Mucosa of stomach (tissue), 1 donor: ENCODE results near the gene SLC6A3.

Experiments used
- H3K27me3 ChIP-seq: one replicate; pipeline ENCODE4 v1.7.0; 2013; ENCODE audit warnings: mild to moderate bottlenecking, low read length; ENCODE audit not compliant: control insufficient read depth, insufficient read depth
- H3K36me3 ChIP-seq: one replicate; pipeline ENCODE4 v1.7.0; 2013; ENCODE audit warnings: low read length; ENCODE audit not compliant: control insufficient read depth, insufficient read depth
- H3K4me1 ChIP-seq: one replicate; pipeline ENCODE4 v1.7.0; 2013; ENCODE audit warnings: mild to moderate bottlenecking, low read length; ENCODE audit not compliant: control insufficient read depth, insufficient read depth
- H3K4me3 ChIP-seq: one replicate; pipeline ENCODE4 v1.7.0; 2013; ENCODE audit warnings: low read length
- H3K9ac ChIP-seq: one replicate; pipeline ENCODE4 v1.7.0; 2013; ENCODE audit warnings: mild to moderate bottlenecking, low read length, moderate library complexity
- H3K9me3 ChIP-seq: one replicate; pipeline ENCODE4 v1.7.0; 2013; ENCODE audit warnings: mild to moderate bottlenecking, low read length, moderate library complexity; ENCODE audit not compliant: control insufficient read depth
- donor health status: Pancreatic carcinoma.

The SLC6A3 gene

DNA sequence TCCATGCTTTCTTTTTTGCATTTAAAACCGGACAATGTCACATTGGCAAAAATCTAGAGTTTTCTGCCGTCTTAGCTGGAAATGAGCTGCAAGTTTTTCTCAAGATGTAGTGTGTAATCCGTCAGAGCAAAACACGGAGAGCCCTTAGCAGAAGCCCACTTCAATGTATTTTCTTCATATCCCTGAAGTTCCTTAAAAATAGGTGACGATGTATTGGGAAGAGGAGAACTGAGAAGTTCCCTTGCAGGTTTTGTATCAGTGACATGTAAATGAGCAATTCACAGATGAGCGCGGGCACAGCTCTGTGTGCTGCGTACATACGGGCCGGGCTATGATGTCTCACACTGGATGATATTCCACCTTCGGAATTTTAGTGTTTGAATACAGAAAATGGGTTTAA, 85.5 kb downstream of the SLC6A3 start:
- H3K4me1 ChIP-seq = no peaks in the 10 kb centered on the region
- H3K4me3 ChIP-seq = no peak overlapping the region
- H3K36me3 ChIP-seq = no peaks in the 10 kb centered on the region
- H3K9me3 ChIP-seq = no peaks in the 10 kb centered on the region
- H3K27me3 ChIP-seq = peaks cover 23% of the 10 kb centered on the region
- no peak overlapping the region for H3K9ac ChIP-seq

DNA sequence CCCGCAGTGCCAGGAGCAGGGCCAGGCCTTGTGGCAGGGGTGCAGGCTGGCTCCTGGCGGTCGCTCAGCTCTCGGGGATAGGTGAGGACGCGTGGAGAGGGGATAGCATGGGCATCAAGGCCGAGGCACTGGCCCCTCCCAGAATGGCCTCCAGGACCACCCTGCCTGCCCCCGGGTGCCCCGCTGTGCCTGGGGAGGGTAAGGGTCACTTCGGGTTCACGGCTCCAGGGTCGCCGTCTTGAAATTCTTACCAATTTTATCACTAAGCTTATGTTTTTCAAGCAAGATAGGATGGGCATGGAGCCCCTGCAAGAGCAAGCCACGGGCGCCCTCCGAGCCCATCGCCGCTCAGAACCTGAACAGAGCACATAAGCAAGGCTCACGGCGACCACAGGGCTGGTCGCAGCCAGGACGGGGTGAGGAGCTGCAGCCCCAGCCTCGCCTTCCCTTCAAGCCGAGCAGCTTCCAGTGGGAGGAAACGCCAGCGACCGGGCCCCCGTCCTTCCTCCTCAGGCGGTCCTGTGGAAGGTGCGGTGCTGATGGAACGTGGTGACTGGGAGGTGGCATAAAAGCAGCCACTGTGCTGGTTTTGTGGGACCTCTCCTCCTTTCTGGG, 86.1 kb downstream of the SLC6A3 start:
- no peak overlapping the region for H3K4me3 ChIP-seq
- no peaks in the 10 kb centered on the region for H3K4me1 ChIP-seq
- H3K36me3 ChIP-seq = no peaks in the 10 kb centered on the region
- no peaks in the 10 kb centered on the region for H3K9me3 ChIP-seq
- H3K9ac ChIP-seq = no peak overlapping the region
- H3K27me3 ChIP-seq = peaks cover 23% of the 10 kb centered on the region

DNA sequence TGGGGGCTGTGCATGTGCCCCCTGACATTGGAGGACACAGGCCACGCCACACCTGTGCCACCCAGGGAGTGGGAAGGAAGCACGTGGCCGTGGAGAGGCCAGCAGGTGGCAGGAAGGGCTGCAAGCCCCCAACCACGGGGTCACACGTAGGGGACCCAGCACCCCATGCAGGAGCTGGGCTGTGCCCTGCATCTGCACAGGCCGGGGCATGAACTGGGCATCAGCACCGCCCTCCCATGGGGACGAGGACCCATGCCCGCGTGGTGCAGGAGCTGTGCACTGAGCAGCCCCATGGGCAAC, 86.6 kb downstream of the SLC6A3 start:
- H3K36me3 ChIP-seq = no peaks in the 10 kb centered on the region
- H3K9me3 ChIP-seq = no peaks in the 10 kb centered on the region
- H3K4me1 ChIP-seq = no peaks in the 10 kb centered on the region
- peaks cover 21% of the 10 kb centered on the region for H3K27me3 ChIP-seq
- H3K4me3 ChIP-seq = no peak overlapping the region
- no peak overlapping the region for H3K9ac ChIP-seq

GRCh38 chr5:1357946-1358725, 87.1 kb downstream of the SLC6A3 start:
- Histone ChIP-seq H3K9ac (no peak overlapping the region), H3K27me3 (peaks cover 20% of the 10 kb centered on the region)

DNA sequence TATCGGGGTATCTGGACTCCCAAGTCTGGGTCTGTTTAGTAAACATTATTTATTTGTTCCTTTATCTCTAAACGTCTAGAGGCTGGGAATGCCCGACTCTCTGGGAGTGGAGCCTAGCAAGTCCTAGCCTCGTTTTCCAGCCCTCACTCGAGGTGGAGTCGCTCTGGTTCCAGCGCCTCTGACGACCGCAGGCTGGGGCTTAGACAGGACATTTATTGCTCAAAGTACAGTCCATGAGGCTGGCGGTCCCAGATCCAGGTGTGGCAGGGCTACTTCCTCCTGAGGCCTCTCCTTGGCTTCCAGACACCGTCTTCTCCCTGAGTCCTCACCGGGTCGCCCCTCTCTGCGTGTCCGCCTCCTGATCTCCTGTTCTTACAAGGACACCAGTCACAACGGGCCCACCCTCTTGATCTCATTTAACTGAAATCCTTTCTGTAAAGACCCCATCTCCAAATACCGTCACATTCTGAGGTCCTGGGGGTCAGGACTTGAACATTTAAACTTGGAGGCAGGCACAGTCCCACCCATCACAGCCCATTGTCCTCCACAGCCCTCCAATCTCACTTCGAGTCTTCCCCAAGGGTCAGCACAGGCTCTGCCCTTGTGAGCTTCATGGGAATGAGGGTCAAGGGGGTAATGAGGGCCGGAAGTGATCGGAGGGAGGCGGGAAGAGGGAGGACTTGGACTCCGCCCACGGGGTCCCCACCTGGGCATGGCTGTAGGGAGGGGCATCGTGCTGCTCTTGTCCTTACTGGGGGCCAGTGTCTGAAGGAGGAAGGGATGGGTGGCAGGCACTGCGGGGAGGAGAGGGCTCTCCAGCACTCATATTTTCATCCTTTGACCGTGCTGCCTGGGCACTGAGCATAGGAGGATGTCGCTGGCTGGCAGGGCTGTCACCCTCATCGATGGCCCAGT, 88.1 kb downstream of the SLC6A3 start:
- H3K9ac ChIP-seq = no peak overlapping the region
- H3K4me1 ChIP-seq = no peaks in the 10 kb centered on the region
- no peak overlapping the region for H3K4me3 ChIP-seq
- H3K9me3 ChIP-seq = no peaks in the 10 kb centered on the region
- H3K36me3 ChIP-seq = no peaks in the 10 kb centered on the region
- peaks cover 20% of the 10 kb centered on the region for H3K27me3 ChIP-seq

More at GRCh38 chr5:1357946-1358725, 87.1 kb downstream of the SLC6A3 start:
- no peaks in the 10 kb centered on the region for H3K9me3 ChIP-seq
- H3K4me1 ChIP-seq = no peaks in the 10 kb centered on the region
- H3K36me3 ChIP-seq = no peaks in the 10 kb centered on the region
- no peak overlapping the region for H3K4me3 ChIP-seq

DNA sequence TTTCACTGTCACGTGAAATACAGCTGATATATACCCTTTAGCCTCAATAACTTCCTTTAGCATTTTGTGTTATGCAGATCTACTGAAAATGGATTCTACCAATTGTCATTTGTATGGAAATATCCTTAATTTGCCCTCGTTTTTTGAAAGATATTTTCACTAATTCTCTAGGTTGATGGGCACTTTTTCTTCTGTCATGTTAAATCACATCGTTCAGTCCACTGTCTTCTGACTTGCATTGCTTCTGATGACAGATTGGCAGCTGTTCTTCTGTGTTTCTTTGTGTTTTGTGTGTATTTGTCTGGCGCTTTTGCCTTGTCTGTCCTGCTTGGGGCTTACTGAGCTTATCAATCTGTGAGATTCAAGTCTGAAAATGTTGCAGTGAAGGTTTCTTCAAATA, 90.7 kb downstream of the SLC6A3 start:
- no peak overlapping the region for H3K9ac ChIP-seq
- no peaks in the 10 kb centered on the region for H3K4me1 ChIP-seq
- H3K36me3 ChIP-seq = no peaks in the 10 kb centered on the region
- H3K4me3 ChIP-seq = no peak overlapping the region
- no peaks in the 10 kb centered on the region for H3K9me3 ChIP-seq
- peaks cover 20% of the 10 kb centered on the region for H3K27me3 ChIP-seq

DNA sequence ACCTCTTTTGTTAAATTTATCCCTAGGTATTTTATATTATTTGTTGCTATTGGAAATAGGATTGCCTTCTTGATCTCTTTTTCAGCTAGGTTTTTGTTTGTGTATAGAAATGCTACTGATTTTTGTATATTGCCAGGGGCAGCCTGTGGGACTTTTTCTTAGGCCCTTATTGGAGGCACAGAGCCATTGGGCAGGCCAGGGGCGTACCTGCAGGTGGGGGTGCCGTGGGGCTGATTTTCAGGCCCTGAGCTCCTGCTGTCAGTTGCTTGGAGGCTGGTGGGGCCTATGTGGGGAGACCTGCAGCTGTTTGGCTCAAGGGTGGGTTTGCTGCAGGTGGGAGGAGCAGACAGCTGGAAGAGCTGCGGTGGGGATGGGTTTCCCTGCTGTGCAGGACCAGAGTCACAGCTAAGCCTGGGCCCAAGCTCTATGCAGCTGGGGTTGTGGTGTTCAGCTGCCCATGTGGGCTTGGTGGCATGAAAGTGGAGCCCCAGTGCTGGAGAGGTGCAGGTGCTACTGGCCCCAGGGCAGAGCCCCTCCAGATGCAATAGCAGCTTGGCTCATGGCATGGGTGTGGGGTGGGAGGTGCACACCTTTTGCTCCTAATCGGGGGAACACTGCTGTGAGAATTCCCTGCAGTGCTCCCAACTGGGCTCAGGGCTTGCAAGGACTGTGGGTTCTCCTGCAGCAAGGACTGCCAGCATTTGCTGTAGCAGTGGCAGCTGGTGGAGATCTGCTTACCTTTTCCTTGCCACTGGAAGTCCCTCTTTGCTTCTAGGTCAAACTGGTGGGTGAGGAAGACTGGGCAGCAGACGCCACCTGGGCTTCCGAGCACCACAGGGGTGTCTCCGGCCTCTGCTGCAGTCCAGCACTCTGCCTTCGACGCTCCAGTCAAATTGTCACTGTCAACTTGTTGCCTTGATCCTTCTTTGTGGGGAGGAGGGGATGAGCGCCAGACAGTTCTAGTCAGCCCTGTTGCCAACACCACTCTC, 92.7 kb downstream of the SLC6A3 start:
- Histone ChIP-seq H3K9me3 (no peaks in the 10 kb centered on the region), H3K4me3 (no peak overlapping the region), H3K36me3 (no peaks in the 10 kb centered on the region), H3K9ac (no peak overlapping the region), H3K27me3 (peaks cover 9% of the 10 kb centered on the region), H3K4me1 (no peaks in the 10 kb centered on the region)

- Histone ChIP-seq H3K4me1 (no peaks in the 10 kb centered on the region), H3K27me3 (peaks cover 4% of the 10 kb centered on the region), H3K9me3 (no peaks in the 10 kb centered on the region), H3K9ac (no peak overlapping the region), H3K4me3 (no peak overlapping the region), H3K36me3 (no peaks in the 10 kb centered on the region)
These were observed 94.1 kb downstream of the SLC6A3 start for GRCh38 chr5:1351156-1351555.

DNA sequence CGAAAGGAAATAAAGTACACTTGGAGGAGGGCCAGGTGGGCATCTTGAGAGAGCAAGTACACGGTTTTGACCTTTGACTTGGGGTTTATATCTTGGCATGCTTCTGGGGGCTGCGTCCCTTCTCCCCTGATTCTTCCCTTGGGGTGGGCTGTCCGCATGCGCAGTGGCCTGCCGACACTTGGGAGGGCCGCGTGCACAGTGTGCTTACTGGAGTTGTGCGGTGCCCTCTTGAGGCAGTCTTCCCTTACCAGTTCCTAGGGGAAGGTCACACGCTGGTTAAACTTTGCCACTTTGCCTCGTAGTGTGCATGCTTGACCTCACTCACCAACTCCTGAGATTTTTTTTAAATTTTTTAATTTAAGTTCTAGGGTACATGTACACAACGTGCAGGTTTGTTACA, 96.0 kb downstream of the SLC6A3 start:
- Histone ChIP-seq H3K9ac (no peak overlapping the region), H3K27me3 (no peaks in the 10 kb centered on the region), H3K9me3 (no peaks in the 10 kb centered on the region), H3K4me1 (peaks cover 5% of the 10 kb centered on the region), H3K4me3 (no peak overlapping the region), H3K36me3 (no peaks in the 10 kb centered on the region)

GRCh38 chr5:1348986-1349245, 96.3 kb downstream of the SLC6A3 start:
- Histone ChIP-seq H3K36me3 (no peaks in the 10 kb centered on the region), H3K4me3 (no peak overlapping the region), H3K27me3 (no peaks in the 10 kb centered on the region), H3K9me3 (no peaks in the 10 kb centered on the region), H3K4me1 (peaks cover 5% of the 10 kb centered on the region), H3K9ac (no peak overlapping the region)

DNA sequence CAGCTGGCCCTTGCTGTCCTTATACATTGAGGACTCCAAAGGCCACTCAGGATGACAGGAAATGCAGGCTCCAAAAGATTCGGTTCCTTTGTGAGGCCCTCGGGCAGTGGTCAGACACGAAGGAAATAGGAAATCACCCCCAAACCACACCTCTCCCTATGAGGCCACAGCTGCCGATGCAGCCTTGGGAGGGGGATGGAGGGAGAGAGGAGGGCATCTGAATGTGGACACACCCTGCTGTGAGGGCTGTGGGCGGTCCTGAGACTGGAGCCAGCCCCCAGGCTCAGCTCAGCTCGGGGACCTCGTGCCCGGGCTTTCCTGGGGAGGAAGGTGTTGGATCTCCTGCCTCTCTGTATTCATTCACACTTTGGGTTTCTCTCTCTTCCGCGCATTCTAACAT, 97.7 kb downstream of the SLC6A3 start:
- Histone ChIP-seq H3K27me3 (no peaks in the 10 kb centered on the region), H3K36me3 (no peaks in the 10 kb centered on the region), H3K4me1 (peaks cover 12% of the 10 kb centered on the region), H3K9me3 (no peaks in the 10 kb centered on the region), H3K9ac (no peak overlapping the region), H3K4me3 (no peak overlapping the region)
